HepG2 (cell line): ENCODE measurements around the gene VDR. TPM values are rescaled to one million over a fixed set of nuclear protein-coding genes. Genes with fewer than 3 reads are reported as not detected.
A peak's percentile ranks its signal among the peaks of the same experiment; 100 is the strongest.

Experiments
- ATAC-seq: fragments of 200-7000 bp; cut with Tn5 transposase; 3 replicates; pipeline ENCODE4 v1.9.1; 2020; ENCODE audit warnings: mild to moderate bottlenecking, moderate library complexity
- BruUV-seq: library from RNA; stranded (reverse); fragments of 400-500 nt; replicated peaks from 2 replicates; lab custom pipeline; 2021; lab: Mats Ljungman, UMichigan
- CTCF ChIA-PET: fragments of 300-600 bp; formaldehyde crosslinking; extraction: SDS; loops from one replicate; lab custom pipeline; 2021; ENCODE audit warnings: low total read pairs, inconsistent platforms, low intra/inter-chr PET ratio; lab: Yijun Ruan, JAX
- POLR2A ChIA-PET: fragments of 350-600 bp; sonication (Branson Sonifier 250); formaldehyde crosslinking; loops from one replicate; lab custom pipeline; 2020; ENCODE audit warnings: antibody characterized with exemption, inconsistent platforms; lab: Yijun Ruan, JAX
- DNase-seq: peaks from one replicate; pipeline ENCODE4 v3.0.0-alpha.2; 2015; ENCODE audit warnings: low spot score
- FAIRE-seq: peaks from 3 replicates; lab custom pipeline; 2011; peaks lifted over from hg19 to GRCh38; lab: Jason Lieb, UNC
- H2AFZ ChIP-seq: one replicate; pipeline ENCODE4 v1.6.1; 2011; ENCODE audit warnings: low read length, inconsistent platforms
- H3K27ac ChIP-seq: fragments of 300-600 bp; 3 replicates; pipeline ENCODE4 v1.8.0; 2011; ENCODE audit warnings: mixed run types, mild to moderate bottlenecking, mixed read lengths, low read length, inconsistent platforms; ENCODE audit not compliant: insufficient read depth; ENCODE audit errors: extremely low read length
- H3K27me3 ChIP-seq, 2 experiments: fragments of 200-600 bp in 1 of 2; 2 replicates in 1 of 2; 3 replicates in 1 of 2; pipeline versions ENCODE4 v1.6.0 to v1.8.0; 2011; ENCODE audit warnings: low read length in 2 of 2, mild to moderate bottlenecking in 2 of 2, moderate library complexity in 2 of 2, inconsistent platforms in 1 of 2; ENCODE audit not compliant: insufficient read depth in 2 of 2, control insufficient read depth in 1 of 2
- H3K36me3 ChIP-seq, 2 experiments: fragments of 200-600 bp in 1 of 2; replicated peaks in 1 of 2; 2 replicates in 1 of 2; 3 replicates in 1 of 2; pipeline versions ENCODE4 v1.5.1 to v1.8.0; 2011; ENCODE audit warnings: low read length in 2 of 2, inconsistent platforms in 1 of 2; ENCODE audit not compliant: insufficient read depth in 2 of 2, control insufficient read depth in 1 of 2
- H3K4me1 ChIP-seq: 2 replicates; pipeline ENCODE4 v1.5.1; 2012; ENCODE audit warnings: low read length, inconsistent platforms; ENCODE audit not compliant: insufficient read depth
- H3K4me2 ChIP-seq: 2 replicates; pipeline ENCODE4 v1.6.0; 2011; ENCODE audit warnings: low read depth, low read length, inconsistent platforms
- H3K4me3 ChIP-seq, 3 experiments: fragments of 200-600 bp in 1 of 3; sonication (generic), shearing (Covaris generic) in 1 of 3; replicated peaks in 1 of 3; 2 replicates each; pipeline ENCODE4 v1.5.1; 2011 to 2016; ENCODE audit warnings: low read length in 3 of 3, inconsistent platforms in 2 of 3, low read depth in 2 of 3, mild to moderate bottlenecking in 2 of 3, control low read depth in 1 of 3, mixed read lengths in 1 of 3; ENCODE audit not compliant: insufficient read depth in 1 of 3
- H3K79me2 ChIP-seq: one replicate; pipeline ENCODE4 v1.6.1; 2011; ENCODE audit warnings: low read length, inconsistent platforms; ENCODE audit not compliant: insufficient read depth
- H3K9ac ChIP-seq: 2 replicates; pipeline ENCODE4 v1.6.0; 2011; ENCODE audit warnings: mild to moderate bottlenecking, low read depth, low read length, inconsistent platforms; ENCODE audit not compliant: insufficient read depth
- H3K9me3 ChIP-seq: 2 replicates; pipeline ENCODE4 v1.5.1; 2012; ENCODE audit warnings: mild to moderate bottlenecking, low read length
- H4K20me1 ChIP-seq: 2 replicates; pipeline ENCODE4 v1.6.0; 2011; ENCODE audit warnings: inconsistent platforms, mild to moderate bottlenecking, low read length, moderate library complexity; ENCODE audit not compliant: insufficient read depth
- HOXA7 ChIP-seq: sonication (generic); formaldehyde crosslinking; IDR thresholded peaks from 2 replicates; pipeline ENCODE4 v1.8.1; 2022; ENCODE audit warnings: mild to moderate bottlenecking, missing genetic modification reagents, moderate library complexity
- IRF2 ChIP-seq: IDR thresholded peaks from 2 replicates; pipeline ENCODE4 v1.6.1; 2018; ENCODE audit warnings: missing genetic modification reagents, missing compliant biosample characterization
- NRL ChIP-seq: sonication (generic); formaldehyde crosslinking; IDR thresholded peaks from 2 replicates; pipeline ENCODE4 v1.5.0; 2020; ENCODE audit warnings: missing genetic modification reagents, mild to moderate bottlenecking, moderate library complexity, borderline replicate concordance
- ZFX ChIP-seq: sonication (generic); formaldehyde crosslinking; IDR thresholded peaks from 2 replicates; pipeline ENCODE4 v1.4.0; 2020; ENCODE audit warnings: mild to moderate bottlenecking, low read depth, missing genetic modification reagents, moderate library complexity
- ZNF501 ChIP-seq: sonication (generic); formaldehyde crosslinking; IDR thresholded peaks from 2 replicates; pipeline ENCODE4 v1.5.1; 2020; ENCODE audit warnings: mild to moderate bottlenecking, moderate library complexity, missing genetic modification reagents
- ZNF616 ChIP-seq: sonication (generic); formaldehyde crosslinking; IDR thresholded peaks from 2 replicates; pipeline ENCODE4 v1.5.0; 2020; ENCODE audit warnings: low read depth, mild to moderate bottlenecking, missing genetic modification reagents
- ZNF629 ChIP-seq: sonication (generic); formaldehyde crosslinking; conservative IDR thresholded peaks from 2 replicates; pipeline ENCODE4 v1.5.0; 2020; ENCODE audit warnings: missing genetic modification reagents
- WGBS: methylation state at CpG from one replicate; pipeline ENCODE4 v1.1.6; 2017; ENCODE audit warnings: low lambda C conversion rate; 5-methylcytosine and 5-hydroxymethylcytosine counted together
- in situ Hi-C: cut with HindIII; loops from 2 replicates; pipeline ENCODE4 v1.10.0; 2017; ENCODE audit warnings: low pct_unique_long_range_greater_than_20kb; ENCODE audit not compliant: extremely low pct_ligation_motif_present
- intact Hi-C: fragments of 100-400 bp; cut with micrococcal nuclease; formaldehyde crosslinking; loops from one replicate; pipeline ENCODE4 v1.10.0; 2022; ENCODE audit not compliant: unreplicated experiment
- polyA plus RNA-seq, 8 experiments: library from polyadenylated mRNA; depleted of rRNA in 3 of 8; stranded (reverse) in 7 of 8; unstranded in 1 of 8; fragments of >200 nt; fragmentation: Illumina TruSeq in 4 of 8; extraction: Trizol in 4 of 8; gene quantifications; 2 replicates each; pipeline versions ENCODE4 v1.2.1 to v1.2.3, GENCODE V29; 2011 to 2016; ENCODE audit warnings: low read depth in 4 of 8, missing spikeins in 1 of 8, mixed read lengths in 1 of 8; ENCODE audit not compliant: insufficient read depth in 1 of 8
- total RNA-seq, 5 experiments: library from RNA; depleted of rRNA; stranded (reverse); fragments of >200 nt; fragmentation: Illumina TruSeq; extraction: Trizol; gene quantifications; 2 replicates each; pipeline ENCODE4 v1.2.3, GENCODE V29; 2016; ENCODE audit warnings: low read depth in 1 of 5
- TF ChIP-seq, protein P1 (sequence below): sonication (generic); formaldehyde crosslinking; IDR thresholded peaks from 2 replicates; pipeline ENCODE4 v1.5.1; 2020; ENCODE audit warnings: mild to moderate bottlenecking, moderate library complexity, missing genetic modification reagents

VDR gene
- total and polyA plus RNA-seq, 2 of the 13 experiments (the other 11 are each of a cell fraction or from before 2014, with no cell fraction given) = 0.08 to 0.33 TPM

DNA sequence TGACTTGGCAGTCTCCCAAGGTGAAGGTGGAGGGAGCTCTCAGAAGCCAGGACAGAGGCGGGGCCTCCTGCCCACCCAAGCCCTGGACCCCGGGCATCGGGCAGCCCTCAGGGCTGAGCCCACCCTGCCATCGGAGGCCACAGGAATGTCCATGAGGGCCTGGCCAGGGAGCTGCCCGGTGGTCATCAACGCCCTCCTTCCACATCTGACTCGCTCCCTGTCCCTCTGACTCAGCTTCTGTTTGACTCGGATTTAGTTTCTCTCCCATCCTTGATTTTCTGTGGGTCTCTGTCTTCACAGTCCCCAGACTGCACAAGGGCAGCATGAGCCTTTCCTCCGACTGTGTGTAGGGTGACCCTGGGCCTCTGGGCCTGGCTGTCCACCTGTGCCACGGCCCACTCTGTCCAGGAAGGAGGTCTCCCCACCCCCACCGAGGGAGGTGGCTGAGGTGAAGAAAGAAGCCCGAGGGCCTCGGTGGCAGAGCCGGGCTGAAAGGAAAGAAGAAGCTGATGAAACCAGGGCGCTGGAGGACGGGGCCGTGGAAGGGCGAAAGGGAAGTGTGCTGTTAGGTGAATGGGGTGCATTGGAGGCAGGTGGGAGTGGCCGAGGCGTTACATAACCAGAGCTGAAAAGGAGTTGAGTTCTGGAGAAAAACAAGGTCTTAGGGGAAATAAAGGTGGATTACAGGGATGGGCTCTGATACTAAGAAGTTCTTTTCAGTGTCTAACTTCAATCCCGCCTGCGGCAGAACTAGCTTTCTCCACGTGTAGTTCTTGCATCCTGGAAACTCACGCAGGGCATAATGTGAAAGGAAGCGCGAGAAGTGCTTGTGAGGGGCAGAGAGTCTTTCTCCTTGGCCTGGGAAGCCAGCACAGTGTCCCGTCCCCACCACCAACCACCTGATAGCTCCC, 41.9 kb upstream of the VDR start (continued):
- TF ChIP-seq HOXA7 (CRISPR knock-in tag) (no peak), NRL (CRISPR knock-in tag) (peak; percentile 17; the same call in 1 of the 2 replicates), ZNF501 (CRISPR knock-in tag) (0 out of 2 replicates have a peak, but pooled peaks have one; percentile 33), ZFX (CRISPR knock-in tag) (peak; percentile 54)
- TF ChIP-seq, protein P1, sequence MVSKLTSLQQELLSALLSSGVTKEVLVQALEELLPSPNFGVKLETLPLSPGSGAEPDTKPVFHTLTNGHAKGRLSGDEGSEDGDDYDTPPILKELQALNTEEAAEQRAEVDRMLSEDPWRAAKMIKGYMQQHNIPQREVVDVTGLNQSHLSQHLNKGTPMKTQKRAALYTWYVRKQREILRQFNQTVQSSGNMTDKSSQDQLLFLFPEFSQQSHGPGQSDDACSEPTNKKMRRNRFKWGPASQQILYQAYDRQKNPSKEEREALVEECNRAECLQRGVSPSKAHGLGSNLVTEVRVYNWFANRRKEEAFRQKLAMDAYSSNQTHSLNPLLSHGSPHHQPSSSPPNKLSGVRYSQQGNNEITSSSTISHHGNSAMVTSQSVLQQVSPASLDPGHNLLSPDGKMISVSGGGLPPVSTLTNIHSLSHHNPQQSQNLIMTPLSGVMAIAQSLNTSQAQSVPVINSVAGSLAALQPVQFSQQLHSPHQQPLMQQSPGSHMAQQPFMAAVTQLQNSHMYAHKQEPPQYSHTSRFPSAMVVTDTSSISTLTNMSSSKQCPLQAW (CRISPR knock-in tag) = peak; percentile 27; the same call in 1 of the 2 replicates

GRCh38 chr12:47945341-47945728, 40.5 kb upstream of the VDR start:
- ATAC-seq (no peak), DNase-seq (no peak), FAIRE-seq (no peak)
- Histone ChIP-seq H3K4me2 (no peak overlapping the region), H3K27me3 (peaks cover 1 to 7% of the 10 kb centered on the region in 2 experiments), H3K4me1 (peaks cover 49% of the 10 kb centered on the region), H3K9me3 (no peaks in the 10 kb centered on the region), H3K79me2 (no peaks in the 10 kb centered on the region), H3K9ac (no peak overlapping the region), H3K4me3 (no peak overlapping the region), H2AFZ (no peak overlapping the region), H3K27ac (no peak overlapping the region), H3K36me3 (no peaks in the 10 kb centered on the region), H4K20me1 (no peaks in the 10 kb centered on the region)
- BruUV-seq = no TSS peak
- ChIA-PET POLR2A (no interaction called here), CTCF (no interaction called here)
- WGBS = 0% methylated on average over 1 of the region's 1 CpG
- intact Hi-C loops = loop anchor here (10.0 kb wide), 1 partner anchor 219 kb away; no protein-coding TSS in a partner anchor
- in situ Hi-C loops = loop anchor here (10.0 kb wide), 1 partner anchor 219 kb away; no protein-coding TSS in a partner anchor
- TF ChIP-seq ZNF629 (CRISPR knock-in tag) = peak; percentile 63
- TF ChIP-seq ZNF616 (CRISPR knock-in tag) = no peak
- no peak for TF ChIP-seq IRF2 (CRISPR knock-in tag)
